Karpas-422 (cell line): Measurements from ENCODE around the gene HTRA2. TPM values are rescaled to one million over a fixed set of nuclear protein-coding genes. Genes with fewer than 3 reads are reported as not detected.
"Not testable (repeated sequence)": the region's sequence is repeated elsewhere in the genome, so short reads cannot be mapped to it uniquely, and the experiment has no call there.

ENCODE experiments used
- DNase-seq: peaks from one replicate; pipeline ENCODE4 v3.0.0-alpha.2; 2015
- H2AFZ ChIP-seq: fragments of 200-600 bp; sonication (generic); 2 replicates; pipeline ENCODE4 v1.6.1; 2014; ENCODE audit warnings: antibody characterized with exemption, low read length, mixed read lengths
- H3K27ac ChIP-seq: fragments of 200-600 bp; sonication (generic); 2 replicates; pipeline ENCODE4 v1.5.1; 2014; ENCODE audit warnings: mild to moderate bottlenecking, low read length, moderate library complexity
- H3K27me3 ChIP-seq: fragments of 200-600 bp; sonication (generic); 2 replicates; pipeline ENCODE4 v1.6.1; 2014; ENCODE audit warnings: low read length, mixed read lengths
- H3K36me3 ChIP-seq: fragments of 200-600 bp; sonication (generic); 2 replicates; pipeline ENCODE4 v1.6.1; 2014; ENCODE audit warnings: low read length, mixed read lengths; ENCODE audit not compliant: insufficient read depth
- H3K4me1 ChIP-seq: fragments of 200-600 bp; sonication (generic); 2 replicates; pipeline ENCODE4 v1.6.1; 2014; ENCODE audit warnings: mild to moderate bottlenecking, low read length, mixed read lengths
- H3K4me2 ChIP-seq: fragments of 200-600 bp; sonication (generic); 2 replicates; pipeline ENCODE4 v1.6.1; 2014; ENCODE audit warnings: low read length, low read depth, mild to moderate bottlenecking; ENCODE audit not compliant: poor library complexity, severe bottlenecking
- H3K4me3 ChIP-seq: fragments of 200-600 bp; sonication (generic); 2 replicates; pipeline ENCODE4 v1.5.1; 2014; ENCODE audit warnings: mild to moderate bottlenecking, antibody characterized with exemption, low read length, mixed read lengths
- H3K79me2 ChIP-seq: fragments of 200-600 bp; sonication (generic); 2 replicates; pipeline ENCODE4 v1.6.1; 2014; ENCODE audit warnings: mild to moderate bottlenecking, low read length, mixed read lengths
- H3K9ac ChIP-seq: fragments of 200-600 bp; sonication (generic); 2 replicates; pipeline ENCODE4 v1.6.0; 2014; ENCODE audit warnings: low read length
- H3K9me2 ChIP-seq: fragments of 200-600 bp; sonication (generic), shearing (Covaris generic); replicated peaks from 2 replicates; pipeline ENCODE4 v1.6.0; 2014; ENCODE audit warnings: mild to moderate bottlenecking, low read length, moderate library complexity; ENCODE audit not compliant: insufficient read depth
- H3K9me3 ChIP-seq: fragments of 300-700, 200-600 bp; sonication (generic); 2 replicates; pipeline ENCODE4 v1.6.1; 2014; ENCODE audit warnings: low read length, mixed read lengths
- H4K20me1 ChIP-seq: fragments of 200-600 bp; sonication (generic); 2 replicates; pipeline ENCODE4 v1.6.1; 2014; ENCODE audit warnings: mild to moderate bottlenecking, antibody characterized with exemption, low read length, low read depth; ENCODE audit not compliant: insufficient read depth
- total RNA-seq: library from RNA; depleted of rRNA; stranded (reverse); fragments of >200 nt; shearing (Covaris generic); gene quantifications from 2 replicates; pipeline ENCODE4 v1.2.3, GENCODE V29; 2014; ENCODE audit warnings: low replicate concordance

Gene HTRA2
- total RNA-seq, 1 experiment from 2014 or later = 36.8 TPM

DNA sequence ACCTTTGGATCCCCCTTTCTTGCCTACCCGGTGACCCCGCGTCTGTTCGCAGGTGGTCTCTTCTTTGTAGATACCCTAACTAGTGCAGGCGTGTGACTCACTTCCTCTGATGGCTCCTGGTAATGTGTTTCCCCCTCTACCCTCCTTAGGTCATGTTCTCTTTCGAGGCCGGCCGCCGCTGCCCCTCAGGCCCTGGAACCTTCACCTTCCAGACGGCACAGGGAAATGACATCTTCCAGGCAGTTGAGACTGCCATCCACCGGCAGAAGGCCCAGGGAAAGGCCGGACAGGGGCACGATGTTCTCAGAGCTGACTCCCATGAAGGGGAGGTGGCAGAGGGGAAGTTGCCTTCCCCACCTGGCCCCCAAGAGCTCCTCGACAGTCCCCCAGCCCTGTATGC, 26.4 kb downstream of the HTRA2 start:
- no peaks in the 10 kb centered on the region for H3K27me3 ChIP-seq
- no peak overlapping the region for H2AFZ ChIP-seq
- peaks cover 14% of the 10 kb centered on the region; the same call in 1 of the 2 replicates for H4K20me1 ChIP-seq
- DNase-seq = no peak
- no peaks in the 10 kb centered on the region for H3K79me2 ChIP-seq
- no peak overlapping the region for H3K27ac ChIP-seq
- H3K4me2 ChIP-seq = no peak overlapping the region
- H3K4me3 ChIP-seq = no peak overlapping the region
- H3K9me3 ChIP-seq = no peaks in the 10 kb centered on the region
- 0 out of 2 replicates have a peak, but pooled peaks cover 4% of the 10 kb centered on the region for H3K36me3 ChIP-seq
- no peak overlapping the region for H3K9ac ChIP-seq
- peaks cover 13% of the 10 kb centered on the region for H3K4me1 ChIP-seq
- no peaks in the 10 kb centered on the region for H3K9me2 ChIP-seq

DNA sequence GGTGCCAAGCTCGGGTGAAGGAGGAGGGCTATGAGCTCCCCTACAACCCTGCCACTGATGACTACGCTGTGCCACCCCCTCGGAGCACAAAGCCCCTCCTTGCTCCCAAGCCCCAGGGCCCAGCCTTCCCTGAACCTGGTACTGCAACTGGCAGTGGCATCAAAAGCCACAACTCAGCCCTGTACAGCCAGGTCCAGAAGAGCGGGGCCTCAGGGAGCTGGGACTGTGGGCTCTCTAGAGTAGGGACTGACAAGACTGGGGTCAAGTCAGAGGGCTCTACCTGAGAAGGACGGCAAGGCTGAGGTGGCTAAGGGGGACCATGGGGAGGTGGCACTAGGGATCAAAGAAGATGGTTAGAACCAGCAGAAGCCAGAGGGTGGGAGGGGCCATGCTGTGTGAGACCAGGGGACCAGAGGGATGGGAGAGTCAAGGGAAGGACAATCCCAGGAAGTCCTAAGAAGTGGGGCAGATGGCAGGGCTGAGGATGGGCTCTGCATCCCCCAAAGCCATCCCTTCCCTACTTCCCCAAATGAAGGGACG, 27.2 kb downstream of the HTRA2 start:
- H3K36me3 ChIP-seq = 0 out of 2 replicates have a peak, but pooled peaks cover 4% of the 10 kb centered on the region
- no peak overlapping the region for H3K9ac ChIP-seq
- H2AFZ ChIP-seq = no peak overlapping the region
- no peak overlapping the region for H3K27ac ChIP-seq
- H3K9me3 ChIP-seq = no peaks in the 10 kb centered on the region
- no peaks in the 10 kb centered on the region for H3K79me2 ChIP-seq
- H3K4me1 ChIP-seq = peaks cover 13% of the 10 kb centered on the region
- no peaks in the 10 kb centered on the region for H3K9me2 ChIP-seq
- H3K27me3 ChIP-seq = no peaks in the 10 kb centered on the region
- DNase-seq = no peak
- no peak overlapping the region for H3K4me3 ChIP-seq
- no peak overlapping the region for H3K4me2 ChIP-seq
- peaks cover 14% of the 10 kb centered on the region; the same call in 1 of the 2 replicates for H4K20me1 ChIP-seq

DNA sequence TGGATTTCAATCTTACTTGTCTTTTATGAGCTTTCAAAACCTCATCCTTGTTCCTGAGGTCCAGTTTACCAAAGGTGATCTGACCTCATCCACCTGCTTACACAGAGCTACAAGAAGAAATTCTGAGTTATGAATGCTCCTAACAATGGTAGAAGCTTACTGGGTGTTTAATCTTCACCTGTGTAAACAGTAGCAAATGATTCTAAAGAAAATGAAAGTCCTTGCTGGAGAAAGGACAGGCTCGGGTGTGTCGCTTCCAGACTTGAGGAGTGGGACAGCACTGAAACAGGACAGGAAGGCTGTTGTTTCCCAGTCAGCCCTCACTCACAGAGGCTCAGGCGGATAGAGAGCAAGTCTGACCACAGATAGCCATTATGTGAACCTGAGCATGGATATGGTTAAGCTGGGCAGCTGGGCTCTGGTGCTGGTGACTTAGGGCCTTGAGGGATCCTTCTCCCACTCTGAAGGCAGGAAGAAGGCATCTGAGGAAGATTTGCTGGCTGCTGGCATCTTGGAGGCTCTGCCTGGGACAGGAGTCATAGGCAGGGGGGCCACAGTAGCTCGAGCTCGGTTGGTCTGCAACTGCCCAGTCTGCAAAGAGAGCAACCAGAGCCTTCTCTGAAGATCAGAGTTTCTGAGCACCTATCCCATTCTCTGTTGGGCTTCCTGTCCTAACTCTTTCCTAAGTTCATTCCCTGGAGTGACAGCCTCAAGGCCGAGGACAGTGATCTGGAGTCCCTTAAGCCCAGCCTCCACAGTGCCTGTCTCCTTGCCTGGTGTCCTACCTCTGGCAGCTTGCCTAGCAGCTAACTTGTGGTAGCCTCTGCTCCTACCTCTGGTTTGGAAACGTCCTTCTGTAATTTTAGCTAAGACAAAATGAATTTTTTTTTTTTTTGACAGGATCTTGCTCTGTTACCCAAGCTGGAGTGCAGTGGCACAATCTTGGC, 28.8 kb downstream of the HTRA2 start:
- Histone ChIP-seq H3K27me3 (no peaks in the 10 kb centered on the region), H3K27ac (no peak overlapping the region), H3K4me3 (no peak overlapping the region), H2AFZ (no peak overlapping the region), H3K9ac (no peak overlapping the region), H3K9me3 (no peaks in the 10 kb centered on the region), H3K4me2 (no peak overlapping the region), H3K9me2 (no peaks in the 10 kb centered on the region), H3K4me1 (peaks cover 13% of the 10 kb centered on the region), H3K79me2 (no peaks in the 10 kb centered on the region), H3K36me3 (0 out of 2 replicates have a peak, but pooled peaks cover 4% of the 10 kb centered on the region), H4K20me1 (peaks cover 14% of the 10 kb centered on the region; the same call in 1 of the 2 replicates)
- no peak for DNase-seq

DNA sequence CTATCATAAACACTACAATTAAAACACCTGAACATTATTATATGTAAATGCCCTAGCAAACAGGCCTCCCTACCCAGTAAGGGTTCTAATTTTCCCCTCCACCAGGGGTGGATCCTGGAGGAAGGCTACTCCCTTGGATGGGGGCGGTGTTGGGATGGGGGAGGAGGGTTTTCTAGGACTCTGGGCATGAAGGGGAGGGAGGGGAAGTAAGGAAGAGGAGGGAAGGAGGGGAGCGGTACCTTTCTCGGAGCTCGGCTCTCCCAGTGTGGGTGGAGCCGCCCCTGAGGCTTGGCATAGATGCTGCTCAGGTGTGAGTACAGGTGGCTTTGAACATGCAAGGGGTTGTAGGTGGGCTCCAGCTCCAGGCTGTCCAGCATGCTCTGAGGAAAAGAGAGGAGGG, 30.2 kb downstream of the HTRA2 start:
- Histone ChIP-seq H3K27ac (no peak overlapping the region), H3K4me3 (no peak overlapping the region), H3K9me2 (no peaks in the 10 kb centered on the region), H3K27me3 (no peaks in the 10 kb centered on the region), H3K4me2 (no peak overlapping the region), H3K4me1 (peaks cover 7% of the 10 kb centered on the region), H4K20me1 (peaks cover 14% of the 10 kb centered on the region; the same call in 1 of the 2 replicates), H3K9ac (no peak overlapping the region), H3K9me3 (no peaks in the 10 kb centered on the region), H3K36me3 (0 out of 2 replicates have a peak, but pooled peaks cover 4% of the 10 kb centered on the region), H2AFZ (no peak overlapping the region), H3K79me2 (no peaks in the 10 kb centered on the region)
- DNase-seq = no peak

DNA sequence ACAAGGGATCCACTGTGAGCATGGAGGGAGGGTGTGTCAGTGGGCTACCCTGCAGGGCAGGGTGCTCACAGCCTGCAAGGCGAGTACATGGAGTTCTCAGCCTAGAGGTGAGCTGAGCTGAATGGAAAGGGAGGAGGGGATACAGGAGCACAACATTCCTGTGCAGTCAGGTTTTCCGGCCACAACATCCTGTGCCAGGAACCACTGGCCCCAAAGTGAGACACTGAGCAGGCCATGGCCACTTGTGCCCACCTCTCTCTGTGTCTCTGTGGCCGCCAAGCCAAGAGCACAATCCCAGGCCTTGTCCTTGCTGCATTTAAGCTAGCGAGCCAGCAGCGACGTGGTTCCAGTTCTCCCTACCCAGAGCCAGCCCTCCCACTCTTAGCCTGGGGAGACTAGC, 30.9 kb downstream of the HTRA2 start:
- no peaks in the 10 kb centered on the region for H3K79me2 ChIP-seq
- H3K9me2 ChIP-seq = no peaks in the 10 kb centered on the region
- no peak overlapping the region for H3K4me3 ChIP-seq

DNA sequence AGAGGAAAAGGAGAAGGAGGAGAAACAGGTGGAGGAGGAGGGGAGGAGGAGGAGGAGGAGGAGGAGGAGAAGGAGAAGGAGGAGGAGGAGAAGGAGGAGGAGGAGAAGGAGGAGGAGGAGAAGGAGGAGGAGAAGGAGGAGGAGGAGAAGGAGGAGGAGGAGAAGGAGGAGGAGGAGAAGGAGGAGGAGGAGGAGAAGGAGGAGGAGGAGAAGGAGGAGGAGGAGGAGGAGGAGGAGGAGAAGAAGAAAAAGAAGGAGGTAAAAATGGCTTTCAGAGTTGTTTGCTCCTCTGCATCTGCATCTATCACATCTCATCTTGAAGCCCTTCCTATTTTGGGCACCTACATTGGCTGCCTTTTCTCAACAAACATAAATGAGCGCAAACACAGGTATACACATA, 31.3 kb downstream of the HTRA2 start:
- not testable (repeated sequence) for H4K20me1 ChIP-seq, H3K27ac ChIP-seq, H3K9ac ChIP-seq, H3K9me2 ChIP-seq, H3K27me3 ChIP-seq, H3K4me1 ChIP-seq, H3K36me3 ChIP-seq, H3K4me2 ChIP-seq, DNase-seq, H3K4me3 ChIP-seq, H3K79me2 ChIP-seq, H2AFZ ChIP-seq, H3K9me3 ChIP-seq

More for the DNA sequence above, 30.9 kb downstream of the HTRA2 start:
- peaks cover 1% of the 10 kb centered on the region for H3K4me1 ChIP-seq
- no peaks in the 10 kb centered on the region for H3K9me3 ChIP-seq
- no peak overlapping the region for H3K4me2 ChIP-seq
- H3K27me3 ChIP-seq = no peaks in the 10 kb centered on the region
- H3K9ac ChIP-seq = no peak overlapping the region
- H3K36me3 ChIP-seq = 0 out of 2 replicates have a peak, but pooled peaks cover 4% of the 10 kb centered on the region
- H2AFZ ChIP-seq = no peak overlapping the region
- DNase-seq = no peak
- no peak overlapping the region for H3K27ac ChIP-seq
- peaks cover 9% of the 10 kb centered on the region; the same call in 1 of the 2 replicates for H4K20me1 ChIP-seq

DNA sequence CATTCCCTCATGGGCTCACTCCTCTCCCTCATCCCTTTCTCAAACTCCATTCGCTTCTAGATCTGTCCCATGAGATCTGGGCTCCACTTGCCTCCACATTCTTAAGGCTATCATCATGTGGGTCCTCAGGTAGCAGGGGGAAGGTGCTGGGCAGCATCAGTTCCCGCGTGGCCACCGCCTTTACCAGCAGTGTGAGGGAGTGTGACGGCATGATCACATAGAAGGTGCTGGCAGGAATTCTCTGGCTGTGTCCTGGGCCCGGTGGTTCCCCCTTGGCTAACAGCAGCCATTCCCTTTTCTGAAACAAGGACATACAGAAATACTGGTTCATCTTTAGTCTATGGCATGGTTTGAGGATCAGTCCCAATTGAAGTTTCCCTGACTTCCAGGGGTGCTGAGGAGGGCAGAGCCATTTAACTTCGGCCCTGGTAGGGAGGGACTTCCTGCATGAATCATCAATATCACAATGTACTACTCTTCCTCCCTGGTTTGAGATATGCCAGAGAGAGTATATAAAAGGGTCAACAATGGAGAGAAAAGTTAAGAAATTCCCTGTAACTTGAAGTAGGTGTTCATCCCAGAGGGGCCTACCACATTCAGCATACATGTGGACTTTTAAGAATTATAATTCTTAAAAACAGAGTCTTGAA, 32.5 kb downstream of the HTRA2 start:
- H2AFZ ChIP-seq = no peak overlapping the region
- H3K4me1 ChIP-seq = no peaks in the 10 kb centered on the region
- H3K4me2 ChIP-seq = no peak overlapping the region
- no peaks in the 10 kb centered on the region for H3K79me2 ChIP-seq
- no peaks in the 10 kb centered on the region for H3K9me2 ChIP-seq
- no peaks in the 10 kb centered on the region for H3K36me3 ChIP-seq
- no peaks in the 10 kb centered on the region for H3K9me3 ChIP-seq
- no peaks in the 10 kb centered on the region for H3K27me3 ChIP-seq
- no peak overlapping the region for H3K4me3 ChIP-seq
- no peak overlapping the region for H3K9ac ChIP-seq
- H4K20me1 ChIP-seq = no peaks in the 10 kb centered on the region
- no peak for DNase-seq
- H3K27ac ChIP-seq = no peak overlapping the region

DNA sequence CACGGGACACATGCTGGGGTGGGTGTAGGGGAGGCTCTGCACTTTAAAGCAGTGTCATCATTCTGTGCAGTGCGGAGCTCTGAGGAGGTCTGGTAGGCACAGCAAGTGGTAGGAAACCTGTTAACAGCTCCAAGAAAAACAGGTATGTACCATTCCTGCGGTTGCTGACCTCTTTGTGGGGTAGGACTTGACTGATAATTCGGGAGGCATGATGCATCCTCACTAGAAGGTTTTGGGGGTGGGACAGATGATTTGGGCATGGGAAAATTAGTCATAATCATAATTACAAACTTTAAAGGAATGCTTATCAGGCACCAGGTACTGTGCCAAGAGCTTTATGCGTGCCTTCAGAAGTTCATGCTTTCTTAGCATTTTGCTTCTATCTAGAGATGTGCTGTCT, 34.5 kb downstream of the HTRA2 start:
- H3K4me2 ChIP-seq = no peak overlapping the region
- H3K27ac ChIP-seq = no peak overlapping the region
- no peaks in the 10 kb centered on the region for H3K36me3 ChIP-seq
- no peaks in the 10 kb centered on the region for H3K9me3 ChIP-seq
- H4K20me1 ChIP-seq = no peaks in the 10 kb centered on the region
- no peak for DNase-seq
- no peak overlapping the region for H2AFZ ChIP-seq
- no peaks in the 10 kb centered on the region for H3K4me1 ChIP-seq
- H3K79me2 ChIP-seq = no peaks in the 10 kb centered on the region
- H3K9me2 ChIP-seq = no peaks in the 10 kb centered on the region
- H3K4me3 ChIP-seq = no peak overlapping the region
- H3K27me3 ChIP-seq = no peaks in the 10 kb centered on the region
- H3K9ac ChIP-seq = no peak overlapping the region
